ENCODE measurements around the gene HBZ. TPM values are rescaled to one million over a fixed set of nuclear protein-coding genes. Genes with fewer than 3 reads are reported as not detected.

The HBZ gene
- total and polyA plus RNA-seq, 2 of the 13 experiments (the other 11 are each of a cell fraction or from before 2014, with no cell fraction given) = 0.21 TPM; not detected in 1

DNA sequence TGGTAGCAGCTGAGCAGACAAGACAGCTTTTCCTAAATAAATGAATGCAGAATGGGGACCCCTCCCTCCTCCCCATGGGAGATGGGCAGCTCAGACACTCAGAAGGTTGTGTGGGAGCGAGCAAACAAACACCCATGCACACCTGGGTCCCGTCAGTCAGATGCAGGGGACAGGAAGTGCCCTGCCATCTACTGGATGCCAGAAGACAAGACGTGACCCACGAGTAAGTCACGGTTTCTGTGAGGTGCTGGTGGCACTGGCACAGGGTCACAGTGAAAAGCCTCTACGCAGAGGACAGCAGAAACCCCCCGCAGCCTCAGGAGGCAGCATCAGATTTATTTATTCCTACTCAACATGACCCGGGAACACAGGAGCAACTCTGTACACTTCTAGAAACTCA, 36.2 kb downstream of the HBZ start:
- no peaks in the 10 kb centered on the region for H3K4me1 ChIP-seq (ENCODE audit: insufficient read depth, low read length)
- H3K9ac ChIP-seq (ENCODE audit: insufficient read depth, low read depth, low read length) = no peak overlapping the region
- ChIA-PET CTCF (ENCODE audit: low intra/inter-chr PET ratio, low total read pairs) (no interaction called here), POLR2A (no interaction called here)
- no peak overlapping the region for H2AFZ ChIP-seq (ENCODE audit: low read length)
- FAIRE-seq = no peak
- in situ Hi-C loops (cut with HindIII; ENCODE audit: extremely low pct_ligation_motif_present, low pct_unique_long_range_greater_than_20kb) = no loop called here
- intact Hi-C loops (cut with micrococcal nuclease; ENCODE audit: unreplicated experiment) = no loop called here
- ATAC-seq = peak; percentile 73
- no peak overlapping the region for H3K4me3 ChIP-seq (replicated peaks in 1 of 3; ENCODE audit: insufficient read depth in 1 of 3, low read depth in 2 of 3, low read length in 3 of 3)
- H3K36me3 ChIP-seq (replicated peaks in 1 of 2; ENCODE audit: control insufficient read depth in 1 of 2, insufficient read depth in 2 of 2, low read length in 2 of 2) = peaks cover 28 to 49% of the 10 kb centered on the region in 2 experiments
- peak; percentile 31; the same call in 1 of the 2 replicates for TF ChIP-seq ETV5 (CRISPR knock-in tag; IDR thresholded peaks at IDR 0.05; ENCODE audit: borderline replicate concordance)
- peak; percentile 75 for TF ChIP-seq RBM22 (optimal IDR thresholded peaks at IDR 0.05; ENCODE audit: low read length)
- no peak for TF ChIP-seq ZNF672 (CRISPR knock-in tag; IDR thresholded peaks at IDR 0.05)
- TF ChIP-seq, protein P1, sequence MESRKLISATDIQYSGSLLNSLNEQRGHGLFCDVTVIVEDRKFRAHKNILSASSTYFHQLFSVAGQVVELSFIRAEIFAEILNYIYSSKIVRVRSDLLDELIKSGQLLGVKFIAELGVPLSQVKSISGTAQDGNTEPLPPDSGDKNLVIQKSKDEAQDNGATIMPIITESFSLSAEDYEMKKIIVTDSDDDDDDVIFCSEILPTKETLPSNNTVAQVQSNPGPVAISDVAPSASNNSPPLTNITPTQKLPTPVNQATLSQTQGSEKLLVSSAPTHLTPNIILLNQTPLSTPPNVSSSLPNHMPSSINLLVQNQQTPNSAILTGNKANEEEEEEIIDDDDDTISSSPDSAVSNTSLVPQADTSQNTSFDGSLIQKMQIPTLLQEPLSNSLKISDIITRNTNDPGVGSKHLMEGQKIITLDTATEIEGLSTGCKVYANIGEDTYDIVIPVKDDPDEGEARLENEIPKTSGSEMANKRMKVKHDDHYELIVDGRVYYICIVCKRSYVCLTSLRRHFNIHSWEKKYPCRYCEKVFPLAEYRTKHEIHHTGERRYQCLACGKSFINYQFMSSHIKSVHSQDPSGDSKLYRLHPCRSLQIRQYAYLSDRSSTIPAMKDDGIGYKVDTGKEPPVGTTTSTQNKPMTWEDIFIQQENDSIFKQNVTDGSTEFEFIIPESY (CRISPR knock-in tag; IDR thresholded peaks at IDR 0.05) = peak; percentile 36; the same call in 1 of the 2 replicates
- TF ChIP-seq CTCF (CRISPR knock-in tag; IDR thresholded peaks at IDR 0.05) = peak; percentile 44
- no peaks in the 10 kb centered on the region for H3K9me3 ChIP-seq (ENCODE audit: low read length)
- H3K79me2 ChIP-seq (ENCODE audit: insufficient read depth, low read length) = no peaks in the 10 kb centered on the region
- peak; percentile 26 for DNase-seq (ENCODE audit: low spot score)
- WGBS (ENCODE audit: low lambda C conversion rate) = 95% methylated on average over 8 of the region's 8 CpGs
- H4K20me1 ChIP-seq (ENCODE audit: insufficient read depth, low read length) = 0 out of 2 replicates have a peak, but pooled peaks cover 4% of the 10 kb centered on the region
- no peaks in the 10 kb centered on the region for H3K27me3 ChIP-seq (ENCODE audit: control insufficient read depth in 1 of 2, insufficient read depth in 2 of 2, low read length in 2 of 2)
- BruUV-seq (replicated peaks) = no TSS peak
- H3K27ac ChIP-seq (ENCODE audit: extremely low read length, insufficient read depth, low read length) = no peak overlapping the region
- no peak overlapping the region for H3K4me2 ChIP-seq (ENCODE audit: low read depth, low read length)
